Smooth muscle cell of the umbilical artery (primary cell): ENCODE results near the gene SLC9A6. TPM values are rescaled to one million over a fixed set of nuclear protein-coding genes. Genes with fewer than 3 reads are reported as not detected.

Experiments used
- total RNA-seq: library from RNA; depleted of rRNA; stranded (reverse); fragments of >200 nt; gene quantifications from 2 replicates; pipeline ENCODE4 v1.2.3, GENCODE V29; 2014

Gene SLC9A6
- total RNA-seq = 24.4 and 29.4 TPM in 2 replicates

DNA sequence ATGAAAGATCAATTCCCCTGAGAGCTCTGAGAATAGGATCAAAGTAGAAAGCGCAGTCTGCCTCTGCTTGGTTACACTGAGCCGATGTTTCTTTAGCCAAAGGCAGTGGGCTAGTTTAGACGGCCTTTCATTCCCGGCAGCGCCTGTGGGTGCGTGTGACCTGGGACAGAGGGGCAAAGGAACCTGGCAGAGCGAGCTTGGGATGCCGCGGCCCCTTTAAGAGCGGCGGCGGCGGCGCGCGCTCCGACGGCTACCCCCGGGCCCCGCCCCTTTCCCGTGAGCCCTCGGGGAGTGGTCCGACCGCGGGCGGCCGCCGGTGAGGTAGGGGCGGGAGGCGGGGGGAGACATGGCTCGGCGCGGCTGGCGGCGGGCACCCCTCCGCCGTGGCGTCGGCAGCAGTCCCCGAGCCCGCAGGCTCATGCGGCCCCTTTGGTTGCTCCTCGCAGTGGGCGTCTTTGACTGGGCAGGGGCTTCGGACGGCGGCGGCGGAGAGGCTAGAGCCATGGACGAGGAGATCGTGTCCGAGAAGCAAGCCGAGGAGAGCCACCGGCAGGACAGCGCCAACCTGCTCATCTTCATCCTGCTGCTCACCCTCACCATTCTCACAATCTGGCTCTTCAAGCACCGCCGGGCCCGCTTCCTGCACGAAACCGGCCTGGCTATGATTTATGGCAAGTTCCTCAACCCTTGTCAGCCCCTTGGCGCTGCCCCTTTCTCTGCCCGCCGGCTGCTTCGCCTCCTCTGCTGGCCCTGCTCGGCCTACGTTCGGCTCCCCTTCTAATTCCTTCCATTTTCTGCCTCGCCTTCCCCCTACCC is at the start of gene SLC9A6:
Gene SLC9A6, plus strand, starts transcription at position 279 of the 816 bp plus-strand sequence. Its CDS starts 224 bp downstream, at position 503.

GRCh38 chrX:135973548-135974278 is 11.5 kb upstream of the SLC9A6 start, which contains the start of gene MMGT1:
Gene MMGT1 (minus strand): TSS chrX:135973988. CDS start chrX:135973675, 313 bp downstream.

Other genes with a start within 250 kb of the SLC9A6 start
- not detected in 2 replicates for gene CT45A3, start 217.2 kb upstream of the SLC9A6 start, total RNA-seq
- gene CT45A5, start 199.9 kb upstream of the SLC9A6 start, total RNA-seq = not detected in 2 replicates
- not detected in 2 replicates for gene CT45A6, start 182.6 kb upstream of the SLC9A6 start, total RNA-seq
- gene CT45A2, start 165.4 kb upstream of the SLC9A6 start, total RNA-seq = not detected in 2 replicates
- gene CT45A7, start 148.2 kb upstream of the SLC9A6 start, total RNA-seq = not detected in 2 replicates
- not detected in 2 replicates for gene CT45A8, start 130.9 kb upstream of the SLC9A6 start, total RNA-seq
- gene CT45A9, start 113.6 kb upstream of the SLC9A6 start, total RNA-seq = not detected in 2 replicates
- gene CT45A10, start 92.0 kb upstream of the SLC9A6 start, total RNA-seq = not detected in 2 replicates
- not detected in 2 replicates for gene SAGE1, start 91.7 kb upstream of the SLC9A6 start, total RNA-seq
- 9.5 and 17.8 TPM in 2 replicates for gene MMGT1, start 11.4 kb upstream of the SLC9A6 start, total RNA-seq
- gene FHL1, start 162.1 kb downstream of the SLC9A6 start, total RNA-seq = 63.2 and 118 TPM in 2 replicates